ENCODE measurements around the gene EDIL3. TPM values are rescaled to one million over a fixed set of nuclear protein-coding genes. Genes with fewer than 3 reads are reported as not detected.

EDIL3 gene
- total and polyA plus RNA-seq, 2 of the 13 experiments (the other 11 are each of a cell fraction or from before 2014, with no cell fraction given): 0.01 TPM; not detected in 1

DNA sequence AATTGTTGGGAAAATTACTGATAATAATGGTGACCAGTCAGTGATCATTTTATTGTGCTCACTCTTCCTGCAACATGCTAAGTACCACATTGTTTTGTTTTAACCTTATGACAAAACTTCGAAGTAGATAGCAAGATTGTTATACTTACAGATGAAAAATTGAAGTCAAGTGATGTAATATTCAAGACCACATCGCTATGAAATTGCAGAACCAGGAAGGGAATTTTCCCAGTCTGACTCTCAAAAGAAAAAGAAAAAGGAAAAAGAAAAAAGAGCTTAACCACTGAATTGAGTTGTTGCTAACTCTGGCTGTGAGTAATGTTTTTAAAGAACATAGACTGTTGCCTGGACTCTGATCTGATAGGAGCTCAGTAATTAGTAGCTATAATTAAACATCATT, 493.4 kb downstream of the EDIL3 start:
- ATAC-seq (no peak), FAIRE-seq (no peak), DNase-seq (ENCODE audit: low spot score) (no peak)
- 1% methylated on average over 2 of the region's 2 CpGs for WGBS (ENCODE audit: low lambda C conversion rate)
- ChIA-PET POLR2A (no interaction called here), CTCF (ENCODE audit: low intra/inter-chr PET ratio, low total read pairs) (no interaction called here)
- Histone ChIP-seq H3K9me3 (ENCODE audit: low read length) (no peaks in the 10 kb centered on the region), H3K4me2 (ENCODE audit: low read depth, low read length) (no peak overlapping the region), H3K79me2 (ENCODE audit: insufficient read depth, low read length) (no peaks in the 10 kb centered on the region), H3K27me3 (ENCODE audit: control insufficient read depth in 1 of 2, insufficient read depth in 2 of 2, low read length in 2 of 2) (no peaks in the 10 kb centered on the region), H3K36me3 (replicated peaks in 1 of 2; ENCODE audit: control insufficient read depth in 1 of 2, insufficient read depth in 2 of 2, low read length in 2 of 2) (no peaks in the 10 kb centered on the region), H2AFZ (ENCODE audit: low read length) (no peak overlapping the region), H4K20me1 (ENCODE audit: insufficient read depth, low read length) (no peaks in the 10 kb centered on the region), H3K9ac (ENCODE audit: insufficient read depth, low read depth, low read length) (no peak overlapping the region), H3K4me1 (ENCODE audit: insufficient read depth, low read length) (no peaks in the 10 kb centered on the region), H3K4me3 (replicated peaks in 1 of 3; ENCODE audit: insufficient read depth in 1 of 3, low read depth in 2 of 3, low read length in 3 of 3) (no peak overlapping the region), H3K27ac (ENCODE audit: extremely low read length, insufficient read depth, low read length) (no peak overlapping the region)
- intact Hi-C loops (cut with micrococcal nuclease; ENCODE audit: unreplicated experiment): no loop called here
- no peak for TF ChIP-seq EP300 (IDR thresholded peaks at IDR 0.05; ENCODE audit: low read depth in 2 of 2, low read length in 2 of 2)
- TF ChIP-seq EP300 (CRISPR knock-in tag; IDR thresholded peaks at IDR 0.05; ENCODE audit: borderline replicate concordance): no peak
- TF ChIP-seq, protein P1, sequence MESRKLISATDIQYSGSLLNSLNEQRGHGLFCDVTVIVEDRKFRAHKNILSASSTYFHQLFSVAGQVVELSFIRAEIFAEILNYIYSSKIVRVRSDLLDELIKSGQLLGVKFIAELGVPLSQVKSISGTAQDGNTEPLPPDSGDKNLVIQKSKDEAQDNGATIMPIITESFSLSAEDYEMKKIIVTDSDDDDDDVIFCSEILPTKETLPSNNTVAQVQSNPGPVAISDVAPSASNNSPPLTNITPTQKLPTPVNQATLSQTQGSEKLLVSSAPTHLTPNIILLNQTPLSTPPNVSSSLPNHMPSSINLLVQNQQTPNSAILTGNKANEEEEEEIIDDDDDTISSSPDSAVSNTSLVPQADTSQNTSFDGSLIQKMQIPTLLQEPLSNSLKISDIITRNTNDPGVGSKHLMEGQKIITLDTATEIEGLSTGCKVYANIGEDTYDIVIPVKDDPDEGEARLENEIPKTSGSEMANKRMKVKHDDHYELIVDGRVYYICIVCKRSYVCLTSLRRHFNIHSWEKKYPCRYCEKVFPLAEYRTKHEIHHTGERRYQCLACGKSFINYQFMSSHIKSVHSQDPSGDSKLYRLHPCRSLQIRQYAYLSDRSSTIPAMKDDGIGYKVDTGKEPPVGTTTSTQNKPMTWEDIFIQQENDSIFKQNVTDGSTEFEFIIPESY (CRISPR knock-in tag; IDR thresholded peaks at IDR 0.05): no peak
- TF ChIP-seq, protein P2, sequence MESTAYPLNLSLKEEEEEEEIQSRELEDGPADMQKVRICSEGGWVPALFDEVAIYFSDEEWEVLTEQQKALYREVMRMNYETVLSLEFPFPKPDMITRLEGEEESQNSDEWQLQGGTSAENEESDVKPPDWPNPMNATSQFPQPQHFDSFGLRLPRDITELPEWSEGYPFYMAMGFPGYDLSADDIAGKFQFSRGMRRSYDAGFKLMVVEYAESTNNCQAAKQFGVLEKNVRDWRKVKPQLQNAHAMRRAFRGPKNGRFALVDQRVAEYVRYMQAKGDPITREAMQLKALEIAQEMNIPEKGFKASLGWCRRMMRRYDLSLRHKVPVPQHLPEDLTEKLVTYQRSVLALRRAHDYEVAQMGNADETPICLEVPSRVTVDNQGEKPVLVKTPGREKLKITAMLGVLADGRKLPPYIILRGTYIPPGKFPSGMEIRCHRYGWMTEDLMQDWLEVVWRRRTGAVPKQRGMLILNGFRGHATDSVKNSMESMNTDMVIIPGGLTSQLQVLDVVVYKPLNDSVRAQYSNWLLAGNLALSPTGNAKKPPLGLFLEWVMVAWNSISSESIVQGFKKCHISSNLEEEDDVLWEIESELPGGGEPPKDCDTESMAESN (CRISPR knock-in tag; conservative IDR thresholded peaks at IDR 0.05): no peak
- TF ChIP-seq RORA (CRISPR knock-in tag; IDR thresholded peaks at IDR 0.05): no peak
- no peak for TF ChIP-seq HNRNPL (IDR thresholded peaks at IDR 0.05; ENCODE audit: low read depth, low read length)
- TF ChIP-seq ZNF558 (CRISPR knock-in tag; IDR thresholded peaks at IDR 0.05; ENCODE audit: borderline replicate concordance): no peak
- TF ChIP-seq ZNF567 (CRISPR knock-in tag; IDR thresholded peaks at IDR 0.05; ENCODE audit: borderline replicate concordance): no peak
- no peak for TF ChIP-seq GPN1 (CRISPR knock-in tag; IDR thresholded peaks at IDR 0.05; ENCODE audit: borderline replicate concordance)
- in situ Hi-C loops (cut with HindIII; ENCODE audit: extremely low pct_ligation_motif_present, low pct_unique_long_range_greater_than_20kb): no loop called here
- no TSS peak for BruUV-seq (replicated peaks)

Small RNA genes within 50 kb of the gene (small RNA-seq; reads per million reads assigned to genes)
- gene RNU6-448P (ENCODE audit: insufficient read depth in 2 of 3, insufficient read length in 3 of 3, low read depth in 2 of 3, low replicate concordance in 1 of 3): 0 reads per million in 3 experiments

Measured in HepG2 (cell line).